Activated CD8-positive, alpha-beta memory T cell treated with anti-CD3 and anti-CD28 coated beads for 36 hours (primary cell): ENCODE results near the gene FBXW7. TPM values are rescaled to one million over a fixed set of nuclear protein-coding genes. Genes with fewer than 3 reads are reported as not detected.

Source experiments
- CTCF ChIA-PET: fragments of 350-600 bp; sonication (Branson Sonifier 250); formaldehyde crosslinking; loops from one replicate; lab custom pipeline; 2021; ENCODE audit warnings: antibody characterized with exemption; lab: Charles Lee
- POLR2A ChIA-PET: fragments of 350-600 bp; sonication (Branson Sonifier 250); formaldehyde crosslinking; loops from one replicate; lab custom pipeline; 2021; ENCODE audit warnings: antibody characterized with exemption; lab: Charles Lee
- total RNA-seq, 2 experiments: library from RNA; stranded (reverse); gene quantifications; one replicate each; pipeline ENCODE4 v1.2.3, GENCODE V29; 2021

Gene FBXW7
- total RNA-seq, 2 experiments from 2014 or later, result 36.1 to 38.9 TPM

GRCh38 chr4:152494020-152494419 lies 41.9 kb downstream of the FBXW7 start:
- POLR2A ChIA-PET, result no interaction called here

GRCh38 chr4:152488246-152488645 lies 47.6 kb downstream of the FBXW7 start:
- ChIA-PET POLR2A (no interaction called here), CTCF (interaction anchor here (1.0 to 1.5 kb wide), 2 partner anchors 13 to 34 kb away, joined by 3 to 4 read pairs; no protein-coding TSS in a partner anchor)

More at GRCh38 chr4:152494020-152494419, 41.9 kb downstream of the FBXW7 start:
- CTCF ChIA-PET, result no interaction called here

DNA sequence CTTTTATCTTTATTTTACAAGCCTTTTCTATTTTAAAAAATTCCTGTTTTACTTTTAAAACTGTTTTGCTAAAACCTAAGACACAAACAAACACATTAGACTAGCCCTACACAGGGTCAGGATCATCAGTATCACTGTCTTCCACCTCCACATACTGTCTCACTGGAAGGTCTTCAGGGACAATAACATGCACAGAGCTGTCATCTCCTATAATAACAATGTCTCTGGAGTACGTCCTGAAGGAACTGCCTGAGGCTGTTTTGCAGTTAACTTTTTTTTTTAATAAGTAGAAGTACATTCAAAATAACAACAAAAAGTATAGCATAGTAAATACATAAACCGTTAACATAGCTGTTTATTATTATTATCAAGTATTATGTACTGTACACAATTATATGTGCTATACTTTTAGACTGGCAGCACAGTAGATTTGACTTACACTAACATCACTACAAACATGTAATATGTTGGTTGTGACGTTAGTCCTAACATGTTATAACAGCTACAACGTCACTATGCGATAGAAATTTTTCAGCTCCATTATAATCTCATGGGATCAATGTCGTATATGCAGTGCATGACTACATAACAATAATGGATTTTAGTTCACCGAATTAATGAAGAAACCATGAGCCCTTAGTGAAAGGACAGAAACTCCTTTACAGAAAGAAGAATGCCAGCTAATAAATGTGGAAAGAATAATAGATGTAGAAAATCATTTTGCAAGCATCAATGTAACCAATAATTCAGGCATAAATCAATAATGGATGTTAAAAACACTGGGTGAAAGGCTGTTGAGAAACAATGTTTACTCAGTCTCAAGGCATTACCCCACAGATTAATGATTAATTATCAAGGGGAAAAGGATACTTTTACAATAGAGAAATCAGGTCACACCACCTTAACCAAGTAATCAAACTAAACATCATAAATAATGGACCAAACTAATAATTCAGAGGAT lies 49.2 kb downstream of the FBXW7 start:
- POLR2A ChIA-PET, result no interaction called here
- CTCF ChIA-PET, result interaction anchor here (1.2 kb wide), 1 partner anchor 14 kb away, joined by 4 read pairs; no protein-coding TSS in a partner anchor

DNA sequence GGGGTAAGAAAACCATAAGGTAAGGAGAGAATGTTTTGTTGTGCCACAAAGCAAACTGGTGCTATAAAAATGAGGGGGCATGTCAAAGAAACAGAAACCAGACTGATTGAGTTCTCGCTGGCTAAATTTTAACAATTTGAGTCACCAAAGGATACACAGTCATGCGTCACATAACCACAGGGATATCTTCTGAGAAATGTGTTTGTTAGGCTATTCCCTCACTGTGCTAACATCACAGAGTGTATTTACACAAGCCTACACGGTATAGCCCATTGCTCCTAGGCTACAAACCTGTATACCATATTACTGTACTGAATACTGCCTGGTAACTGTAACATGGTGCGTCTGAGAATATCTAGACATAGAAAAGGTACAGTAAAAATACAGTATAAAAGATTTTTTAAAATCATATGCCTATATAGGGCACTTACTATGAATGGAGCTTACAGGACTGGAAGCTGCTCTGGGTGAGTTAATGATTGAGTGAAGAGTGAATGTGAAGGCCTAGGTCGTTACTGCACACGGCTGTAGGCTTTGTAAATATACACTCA lies 50.1 kb downstream of the FBXW7 start:
- POLR2A ChIA-PET, result no interaction called here
- CTCF ChIA-PET, result interaction anchor here (1.2 kb wide), 1 partner anchor 15 kb away, joined by 4 read pairs; no protein-coding TSS in a partner anchor

GRCh38 chr4:152482211-152482610 lies 53.7 kb downstream of the FBXW7 start:
- CTCF ChIA-PET, result no interaction called here

GRCh38 chr4:152480901-152481300 lies 55.0 kb downstream of the FBXW7 start:
- CTCF ChIA-PET, result interaction anchor here (1.0 to 1.1 kb wide), 2 partner anchors 20 to 24 kb away, joined by 3 read pairs; no protein-coding TSS in a partner anchor
- POLR2A ChIA-PET, result no interaction called here

More at GRCh38 chr4:152482211-152482610, 53.7 kb downstream of the FBXW7 start:
- POLR2A ChIA-PET, result no interaction called here

GRCh38 chr4:152480326-152480725 lies 55.6 kb downstream of the FBXW7 start:
- POLR2A ChIA-PET, result no interaction called here
- CTCF ChIA-PET, result interaction anchor here (1.0 kb wide), 1 partner anchor 21 kb away, joined by 3 read pairs; no protein-coding TSS in a partner anchor

DNA sequence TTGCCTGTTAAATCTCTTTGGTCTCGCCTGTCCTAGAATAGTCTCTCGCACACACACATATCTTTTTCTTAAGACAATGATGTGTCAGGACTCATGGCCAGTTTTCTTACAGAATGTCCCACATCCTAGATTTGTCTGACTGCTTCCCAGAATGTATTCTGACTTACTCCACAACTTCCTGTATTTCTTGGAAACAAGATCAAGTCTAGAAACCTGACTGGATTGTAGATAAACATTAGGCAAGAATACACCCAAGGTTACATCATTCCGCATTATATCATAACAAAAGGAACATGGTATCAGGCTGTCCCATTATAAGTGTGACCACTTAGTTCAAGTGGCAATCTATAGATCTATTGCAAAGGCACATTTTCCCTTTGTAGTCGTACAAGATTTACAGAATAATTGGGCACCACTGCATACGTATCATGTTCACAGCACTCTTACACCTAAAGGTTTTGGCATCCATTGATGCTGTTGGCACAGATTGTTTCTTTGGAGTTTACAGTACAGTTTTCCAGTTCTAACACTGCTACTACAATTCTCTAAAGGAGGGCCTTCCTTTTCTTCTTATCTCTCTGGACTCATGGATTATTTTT lies 56.4 kb downstream of the FBXW7 start:
- POLR2A ChIA-PET, result no interaction called here
- CTCF ChIA-PET, result interaction anchor here (0.6 kb wide), 1 partner anchor 367 kb away, joined by 3 read pairs; no protein-coding TSS in a partner anchor

DNA sequence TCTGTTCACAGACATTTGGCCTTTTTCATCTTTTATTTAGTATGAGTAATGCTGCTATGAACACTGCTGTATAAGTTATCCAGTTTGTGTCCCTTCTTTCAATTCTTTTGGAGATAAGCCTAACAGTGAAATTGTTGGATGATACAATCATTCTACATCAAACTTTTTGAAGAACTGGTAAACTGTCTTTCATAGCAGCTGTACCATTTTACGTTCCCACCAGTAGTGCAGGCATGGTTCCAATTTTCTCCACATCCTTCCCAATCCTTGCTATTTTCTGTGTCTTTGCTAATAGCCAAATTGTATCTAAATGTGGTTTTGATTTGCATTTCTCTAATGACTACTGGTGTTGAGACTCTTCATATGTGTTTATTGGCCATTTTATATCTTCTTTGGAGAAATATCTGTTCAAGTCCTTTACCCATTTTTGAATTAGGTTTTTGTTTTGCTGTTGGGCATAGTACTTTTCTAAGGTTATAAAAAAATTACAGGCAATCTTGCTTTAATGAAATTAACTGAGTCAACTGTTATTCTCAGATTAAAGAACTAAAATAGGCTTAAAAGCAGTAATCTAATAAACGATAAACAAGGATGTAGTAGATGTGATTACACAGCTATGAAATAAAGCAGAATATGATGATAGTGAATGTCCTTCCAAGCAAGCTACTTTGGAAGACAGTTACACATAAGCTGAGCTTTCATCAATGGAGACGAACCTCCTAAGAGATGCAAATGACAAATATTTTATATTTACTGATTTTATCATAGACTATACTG lies 57.2 kb downstream of the FBXW7 start:
- CTCF ChIA-PET, result no interaction called here
- POLR2A ChIA-PET, result no interaction called here

DNA sequence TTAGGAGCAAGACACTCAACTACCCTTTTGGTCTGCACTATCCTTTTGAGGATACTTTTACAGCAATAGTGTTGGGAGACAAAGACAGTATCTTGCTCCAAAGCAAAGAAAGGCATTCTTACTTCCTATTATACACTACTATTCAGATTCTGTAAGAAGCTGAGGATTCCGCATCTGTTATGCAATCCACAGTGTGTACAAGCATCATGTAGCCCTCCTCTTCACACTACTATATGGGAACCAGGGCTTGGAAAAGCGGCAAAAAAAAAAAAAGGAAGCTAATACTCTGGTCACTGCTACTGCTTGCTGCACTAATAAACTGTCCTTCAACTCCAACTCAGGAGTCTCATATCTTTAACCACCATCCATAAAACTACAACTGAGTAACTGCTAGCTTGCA lies 59.1 kb downstream of the FBXW7 start:
- ChIA-PET POLR2A (no interaction called here), CTCF (no interaction called here)

DNA sequence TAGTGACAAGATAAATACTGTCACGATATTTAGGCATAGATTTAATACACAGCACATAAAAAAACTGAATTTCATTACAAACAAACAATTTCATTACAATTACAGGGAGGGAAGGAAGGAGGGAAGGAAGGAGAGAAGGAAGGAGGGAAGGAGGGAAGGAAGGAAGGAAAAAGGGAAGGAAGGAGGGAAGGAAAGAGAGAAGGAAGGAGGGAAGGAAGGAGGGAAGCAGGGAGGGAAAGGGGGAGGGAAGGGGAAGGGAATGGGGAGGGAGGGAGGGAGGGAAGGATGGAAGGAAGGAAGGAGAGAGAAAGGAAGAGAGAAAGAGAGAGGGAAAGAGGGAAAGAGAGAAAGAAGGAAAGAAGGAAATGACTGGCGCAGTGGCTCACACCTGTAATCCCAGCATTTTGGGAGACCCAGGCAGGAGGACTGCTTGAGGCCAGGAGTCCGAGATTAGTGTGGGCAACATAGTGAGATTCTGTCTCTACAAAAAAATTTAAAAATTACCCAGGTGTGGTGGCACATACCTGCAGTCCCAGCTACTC lies 64.6 kb downstream of the FBXW7 start:
- ChIA-PET CTCF (interaction anchor here (0.9 kb wide), 1 partner anchor 56 kb away, joined by 3 read pairs; no protein-coding TSS in a partner anchor), POLR2A (no interaction called here)

DNA sequence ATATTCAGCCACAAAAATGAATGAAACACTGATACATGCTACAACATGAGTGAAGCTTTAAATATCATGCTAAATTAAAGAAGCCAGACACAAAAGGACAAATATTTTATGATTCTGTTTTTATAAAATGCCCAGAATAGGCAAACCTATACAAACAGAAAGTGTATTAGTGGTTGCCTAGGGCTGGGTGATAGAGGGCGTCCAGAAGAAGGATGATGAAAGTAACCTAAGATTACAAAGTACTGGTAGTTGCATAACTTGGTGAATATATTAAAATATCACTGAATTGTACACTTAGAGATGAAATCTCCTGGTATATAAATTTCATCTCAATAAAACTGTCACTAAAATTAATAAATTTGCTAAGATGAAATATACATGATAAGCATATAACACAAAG lies 67.5 kb downstream of the FBXW7 start:
- ChIA-PET CTCF (no interaction called here), POLR2A (no interaction called here)

GRCh38 chr4:152467101-152467500 lies 68.8 kb downstream of the FBXW7 start:
- POLR2A ChIA-PET, result no interaction called here
- CTCF ChIA-PET, result no interaction called here

GRCh38 chr4:152464030-152464823 lies 71.7 kb downstream of the FBXW7 start:
- ChIA-PET CTCF (no interaction called here), POLR2A (interaction anchor here (1.0 kb wide), 1 partner anchor 315 kb away, joined by 4 read pairs; the partner anchor contains the start of gene TIGD4)

DNA sequence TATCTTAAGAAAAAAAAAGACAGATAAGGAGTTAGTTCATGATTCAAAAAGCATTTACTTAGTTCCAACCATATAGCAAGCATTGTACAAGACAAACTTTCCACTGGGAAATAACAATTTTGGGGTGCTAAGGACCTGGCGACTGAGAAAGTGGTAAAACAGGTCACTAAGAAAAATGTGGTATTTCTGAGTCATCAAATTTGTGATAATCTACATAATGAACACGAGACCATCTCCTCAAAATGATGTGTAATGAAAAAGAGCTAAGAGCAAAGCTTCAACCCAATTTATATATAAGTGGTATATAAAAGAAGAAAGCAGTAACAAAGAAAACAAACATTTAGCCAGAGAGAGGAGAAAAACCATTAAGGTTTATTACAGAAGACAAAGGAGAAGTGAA lies 72.3 kb downstream of the FBXW7 start:
- CTCF ChIA-PET, result no interaction called here
- POLR2A ChIA-PET, result no interaction called here

DNA sequence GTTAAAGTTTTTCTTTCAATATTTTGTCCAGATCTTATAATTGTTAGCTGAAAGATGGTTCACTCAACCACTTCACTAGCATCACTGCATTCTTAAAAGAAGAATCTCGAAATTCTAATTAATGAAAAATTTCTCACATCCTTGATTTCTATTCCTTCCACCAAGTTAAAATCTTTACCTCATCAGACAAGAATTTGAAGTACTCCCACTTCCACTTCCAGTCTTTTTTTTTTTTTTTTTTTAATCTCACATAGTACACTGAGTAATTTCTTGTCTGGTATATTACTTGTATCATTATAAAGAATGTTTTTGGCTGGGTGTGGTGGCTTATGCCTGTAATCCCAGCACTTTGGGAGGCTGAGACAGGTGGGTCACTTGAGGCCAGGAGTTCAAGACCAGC lies 73.2 kb downstream of the FBXW7 start:
- CTCF ChIA-PET, result no interaction called here
- POLR2A ChIA-PET, result no interaction called here

DNA sequence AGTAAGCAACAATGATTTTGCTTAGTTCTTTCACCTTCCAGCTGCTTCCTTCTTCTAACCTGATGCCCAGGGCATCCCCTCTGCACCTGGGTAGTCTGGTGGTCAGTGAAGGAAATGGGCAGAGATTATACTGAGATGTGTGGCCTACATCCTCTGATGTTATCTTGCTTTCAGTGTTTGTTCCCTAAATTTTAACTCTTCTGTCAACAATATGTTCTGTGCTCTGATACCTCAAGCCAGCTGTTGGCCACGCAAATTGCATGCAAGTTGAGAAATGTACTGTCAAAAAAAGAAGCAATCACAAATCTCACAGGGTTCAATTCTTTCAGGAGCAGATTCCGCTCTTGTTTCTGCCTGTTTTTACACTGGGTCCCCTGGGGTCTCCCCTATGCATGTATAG lies 73.8 kb downstream of the FBXW7 start:
- POLR2A ChIA-PET, result no interaction called here
- CTCF ChIA-PET, result no interaction called here

- ChIA-PET CTCF (interaction anchor here (1.2 kb wide), 1 partner anchor 40 kb away, joined by 3 read pairs; no protein-coding TSS in a partner anchor), POLR2A (interaction anchor here (0.7 kb wide), 1 partner anchor 24 kb away, joined by 3 read pairs; no protein-coding TSS in a partner anchor)
Measured at GRCh38 chr4:152460488-152460887, 75.4 kb downstream of the FBXW7 start.
